IMR-90 (cell line): ENCODE data around the gene KDSR. TPM values are rescaled to one million over a fixed set of nuclear protein-coding genes. Genes with fewer than 3 reads are reported as not detected.

Source experiments
- ATAC-seq: fragments of 200-7000 bp; cut with Tn5 transposase; 2 replicates; pipeline ENCODE4 v1.9.1; 2020; ENCODE audit warnings: low read depth, mild to moderate bottlenecking, moderate library complexity
- BruUV-seq: library from RNA; stranded (reverse); fragments of 400-500 nt; replicated peaks from 2 replicates; lab custom pipeline; 2021; lab: Mats Ljungman, UMichigan
- CTCF ChIA-PET: fragments of 300-600 bp; formaldehyde crosslinking; extraction: SDS; loops from one replicate; lab custom pipeline; 2021; ENCODE audit warnings: antibody characterized with exemption; lab: Yijun Ruan, JAX
- POLR2A ChIA-PET: fragments of 300-600 bp; sonication (Branson Sonifier 250); formaldehyde crosslinking; loops from one replicate; lab custom pipeline; 2022; ENCODE audit warnings: antibody characterized with exemption; ENCODE audit not compliant: unreplicated experiment; lab: Charles Lee
- DNase-seq: peaks from one replicate; pipeline ENCODE4 v3.0.0; 2013
- H2AFZ ChIP-seq: replicated peaks from 2 replicates; pipeline ENCODE3; 2013; ENCODE audit warnings: low read length, mild to moderate bottlenecking; ENCODE audit not compliant: poor library complexity
- H2AK5ac ChIP-seq: 2 replicates; pipeline ENCODE4 v1.6.1; 2013; ENCODE audit warnings: low read depth, low read length, inconsistent platforms
- H2AK9ac ChIP-seq: replicated peaks from 2 replicates; pipeline ENCODE3; 2013; ENCODE audit warnings: mild to moderate bottlenecking, low read depth, low read length, moderate library complexity; ENCODE audit not compliant: poor library complexity
- H2BK120ac ChIP-seq: 2 replicates; pipeline ENCODE4 v1.6.1; 2013; ENCODE audit warnings: low read depth, low read length, inconsistent platforms
- H2BK15ac ChIP-seq: 3 replicates; pipeline ENCODE4 v1.6.1; 2013; ENCODE audit warnings: low read depth, low read length, inconsistent platforms
- H2BK20ac ChIP-seq: 2 replicates; pipeline ENCODE4 v1.6.1; 2013; ENCODE audit warnings: low read depth, mild to moderate bottlenecking, inconsistent platforms, low read length, moderate library complexity
- H2BK5ac ChIP-seq: 2 replicates; pipeline ENCODE4 v1.6.1; 2013; ENCODE audit warnings: mild to moderate bottlenecking, low read depth, low read length, inconsistent platforms; ENCODE audit not compliant: poor library complexity, severe bottlenecking
- H3K14ac ChIP-seq: replicated peaks from 2 replicates; pipeline ENCODE4 v1.6.1; 2013; ENCODE audit warnings: low read depth, low read length, inconsistent platforms
- H3K18ac ChIP-seq: 2 replicates; pipeline ENCODE4 v1.6.1; 2013; ENCODE audit warnings: low read depth, low read length, control low read depth
- H3K23ac ChIP-seq: 2 replicates; pipeline ENCODE4 v1.6.1; 2013; ENCODE audit warnings: low read depth, low read length, inconsistent platforms
- H3K27ac ChIP-seq: 2 replicates; pipeline ENCODE4 v1.5.1; 2013; ENCODE audit warnings: mild to moderate bottlenecking, control low read depth, low read length; ENCODE audit not compliant: insufficient read depth
- H3K27me3 ChIP-seq: 2 replicates; pipeline ENCODE4 v1.6.1; 2013; ENCODE audit warnings: low read length; ENCODE audit not compliant: control insufficient read depth, insufficient read depth
- H3K36me3 ChIP-seq: 2 replicates; pipeline ENCODE4 v1.6.1; 2013; ENCODE audit warnings: low read length, mixed read lengths; ENCODE audit not compliant: control insufficient read depth, insufficient read depth
- H3K4ac ChIP-seq: 2 replicates; pipeline ENCODE4 v1.6.1; 2013; ENCODE audit warnings: low read depth, low read length, inconsistent platforms
- H3K4me1 ChIP-seq: 2 replicates; pipeline ENCODE4 v1.6.1; 2013; ENCODE audit warnings: low read length, mixed read lengths; ENCODE audit not compliant: control insufficient read depth, insufficient read depth
- H3K4me2 ChIP-seq: 2 replicates; pipeline ENCODE4 v1.6.1; 2013; ENCODE audit warnings: low read depth, mild to moderate bottlenecking, control low read depth, low read length, moderate library complexity
- H3K4me3 ChIP-seq: 2 replicates; pipeline ENCODE4 v1.5.1; 2013; ENCODE audit warnings: low read depth, mild to moderate bottlenecking, control low read depth, low read length, moderate library complexity; ENCODE audit not compliant: insufficient read depth
- H3K56ac ChIP-seq: 2 replicates; pipeline ENCODE4 v1.6.1; 2013; ENCODE audit warnings: low read length, inconsistent platforms; ENCODE audit not compliant: insufficient read depth; ENCODE audit errors: extremely low read depth
- H3K79me1 ChIP-seq, 2 experiments: 2 replicates each; pipeline ENCODE4 v1.6.1; 2013; ENCODE audit warnings: low read length in 2 of 2, inconsistent platforms in 1 of 2, low read depth in 1 of 2
- H3K9ac ChIP-seq: 2 replicates; pipeline ENCODE4 v1.6.1; 2013; ENCODE audit warnings: low read depth, low read length, control low read depth
- H3K9me1 ChIP-seq: 2 replicates; pipeline ENCODE4 v1.6.1; 2013; ENCODE audit warnings: low read length, inconsistent platforms; ENCODE audit not compliant: insufficient read depth
- H3K9me3 ChIP-seq: 2 replicates; pipeline ENCODE4 v1.6.1; 2013; ENCODE audit warnings: low read length; ENCODE audit not compliant: control insufficient read depth, insufficient read depth
- H4K20me1 ChIP-seq: 2 replicates; pipeline ENCODE4 v1.6.1; 2013; ENCODE audit warnings: low read length, inconsistent platforms; ENCODE audit not compliant: insufficient read depth
- H4K5ac ChIP-seq: 2 replicates; pipeline ENCODE4 v1.6.1; 2013; ENCODE audit warnings: mild to moderate bottlenecking, low read depth, low read length, control low read depth
- H4K8ac ChIP-seq, 2 experiments: 2 replicates each; pipeline ENCODE4 v1.6.1; 2013; ENCODE audit warnings: low read depth in 2 of 2, low read length in 2 of 2, control low read depth in 1 of 2, inconsistent platforms in 1 of 2
- H4K91ac ChIP-seq: 2 replicates; pipeline ENCODE4 v1.6.1; 2013; ENCODE audit warnings: low read depth, low read length, inconsistent platforms; ENCODE audit not compliant: insufficient read depth
- MAZ ChIP-seq: IDR thresholded peaks from 2 replicates; pipeline ENCODE4 v1.6.1; 2012; ENCODE audit warnings: low read depth, mild to moderate bottlenecking, low read length, improper control_type of control experiment, moderate library complexity, borderline replicate concordance
- RAD21 ChIP-seq: IDR thresholded peaks from 2 replicates; pipeline ENCODE4 v1.6.1; 2012; ENCODE audit warnings: low read length, improper control_type of control experiment
- RCOR1 ChIP-seq: IDR thresholded peaks from 2 replicates; pipeline ENCODE4 v1.6.1; 2012; ENCODE audit warnings: mild to moderate bottlenecking, low read length, improper control_type of control experiment; ENCODE audit not compliant: insufficient replicate concordance
- RFX5 ChIP-seq: IDR thresholded peaks from 2 replicates; pipeline ENCODE4 v1.8.0; 2012; ENCODE audit warnings: low read depth, mild to moderate bottlenecking, low read length, moderate library complexity
- SMC3 ChIP-seq: fragments of 150-350 bp; IDR thresholded peaks from 2 replicates; pipeline ENCODE4 v1.6.1; 2016; ENCODE audit warnings: low read depth, mild to moderate bottlenecking, antibody characterized with exemption, low read length, moderate library complexity
- dilution Hi-C: fragments of 300-500 bp; cut with HindIII; formaldehyde crosslinking; loops from one replicate; pipeline ENCODE4 v1.14.3; 2018; ENCODE audit warnings: low sequenced_read_pairs; ENCODE audit not compliant: unreplicated experiment
- in situ Hi-C: fragments of 300-500 bp; cut with MboI; formaldehyde crosslinking; loops from 3 replicates; pipeline ENCODE4 v1.14.3; 2019; ENCODE audit warnings: low sequenced_read_pairs, inconsistent platforms, mixed read lengths
- intact Hi-C: fragments of 100-400 bp; cut with micrococcal nuclease; formaldehyde crosslinking; loops from 2 replicates; pipeline ENCODE4 v1.10.0; 2022
- polyA plus RNA-seq, 3 experiments: library from polyadenylated mRNA; depleted of rRNA; stranded (reverse); fragments of >200 nt; gene quantifications; 2 replicates each; pipeline ENCODE4 v1.2.3, GENCODE V29; 2012; ENCODE audit warnings: low replicate concordance in 1 of 3
- total RNA-seq: library from RNA; depleted of rRNA; stranded (reverse); fragments of >200 nt; gene quantifications from 2 replicates; pipeline ENCODE4 v1.2.3, GENCODE V29; 2012

Gene KDSR
- total and polyA plus RNA-seq, 2 of the 4 experiments (the other 2 are of a cell fraction), result 21.5 to 21.9 TPM

DNA sequence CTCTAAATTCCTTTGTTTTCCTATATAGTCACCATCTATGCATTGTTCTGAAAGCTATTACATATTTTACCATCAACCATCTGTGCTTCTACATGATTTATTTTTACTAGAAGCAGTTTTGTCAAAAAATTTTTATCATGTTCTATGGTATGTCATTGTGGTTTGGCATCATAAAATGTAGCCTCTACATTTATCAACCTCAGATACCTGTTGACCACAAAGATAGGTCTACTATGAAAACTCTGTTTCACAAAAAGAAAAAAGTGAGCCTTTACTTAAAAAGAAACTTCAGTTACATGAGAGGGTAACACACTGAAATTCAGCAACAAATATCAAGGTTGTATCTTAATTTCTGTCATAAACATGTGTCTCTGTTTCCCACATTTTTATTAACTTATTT is 51.1 kb downstream of the KDSR start:
- intact Hi-C loops, result loop anchor here (1.0 to 5.0 kb wide), 2 partner anchors 25 to 79 kb away; no protein-coding TSS in a partner anchor
- Histone ChIP-seq H3K9me1 (no peaks in the 10 kb centered on the region), H3K4ac (no peak overlapping the region), H2BK15ac (no peak overlapping the region), H3K27ac (no peak overlapping the region), H3K4me3 (no peak overlapping the region), H3K9me3 (no peaks in the 10 kb centered on the region), H4K8ac (no peak overlapping the region), H3K4me1 (peaks cover 6% of the 10 kb centered on the region; the same call in 1 of the 2 replicates), H3K79me1 (peaks cover 0 to 4% of the 10 kb centered on the region in 2 experiments; a peak in 1 of 4 replicates), H2AFZ (no peak overlapping the region), H2BK120ac (no peak overlapping the region), H2AK9ac (no peak overlapping the region), H3K36me3 (no peaks in the 10 kb centered on the region), H2BK5ac (no peak overlapping the region), H3K23ac (no peak overlapping the region), H2BK20ac (no peak overlapping the region), H3K14ac (no peak overlapping the region), H3K9ac (no peak overlapping the region), H3K4me2 (no peak overlapping the region), H4K5ac (no peak overlapping the region), H4K91ac (no peak overlapping the region), H3K18ac (no peak overlapping the region), H2AK5ac (no peak overlapping the region), H3K56ac (no peak overlapping the region), H4K20me1 (no peaks in the 10 kb centered on the region), H3K27me3 (peaks cover 18% of the 10 kb centered on the region)
- TF ChIP-seq RCOR1 (no peak), RFX5 (no peak), MAZ (no peak), RAD21 (no peak), SMC3 (no peak)
- no TSS peak for BruUV-seq
- in situ Hi-C loops, result loop anchor here (5.0 kb wide), 1 partner anchor 184 kb away; no protein-coding TSS in a partner anchor
- ChIA-PET POLR2A (no interaction called here), CTCF (no interaction called here)
- DNase-seq (no peak), ATAC-seq (no peak)
- dilution Hi-C loops, result no loop called here
